HUES48 (cell line): ENCODE data around the gene LRRK1.

Experiments
- H3K27ac ChIP-seq: one replicate; pipeline ENCODE4 v1.7.0; 2013; ENCODE audit warnings: low read depth, low read length, inconsistent platforms
- H3K27me3 ChIP-seq: 2 replicates; pipeline ENCODE4 v1.6.1; 2013; ENCODE audit warnings: mild to moderate bottlenecking, low read length; ENCODE audit not compliant: control insufficient read depth, insufficient read depth
- H3K36me3 ChIP-seq: 2 replicates; pipeline ENCODE4 v1.6.1; 2013; ENCODE audit warnings: low read length; ENCODE audit not compliant: control insufficient read depth, insufficient read depth
- H3K4me1 ChIP-seq: 2 replicates; pipeline ENCODE4 v1.6.1; 2013; ENCODE audit warnings: mild to moderate bottlenecking, low read length; ENCODE audit not compliant: control insufficient read depth, insufficient read depth
- H3K4me3 ChIP-seq: 2 replicates; pipeline ENCODE4 v1.5.1; 2013; ENCODE audit warnings: mild to moderate bottlenecking, low read depth, low read length
- H3K9ac ChIP-seq: 2 replicates; pipeline ENCODE4 v1.6.1; 2013; ENCODE audit warnings: mild to moderate bottlenecking, low read depth, low read length, moderate library complexity
- H3K9me3 ChIP-seq: 2 replicates; pipeline ENCODE4 v1.6.1; 2013; ENCODE audit warnings: low read length; ENCODE audit not compliant: control insufficient read depth, insufficient read depth

LRRK1 gene

DNA sequence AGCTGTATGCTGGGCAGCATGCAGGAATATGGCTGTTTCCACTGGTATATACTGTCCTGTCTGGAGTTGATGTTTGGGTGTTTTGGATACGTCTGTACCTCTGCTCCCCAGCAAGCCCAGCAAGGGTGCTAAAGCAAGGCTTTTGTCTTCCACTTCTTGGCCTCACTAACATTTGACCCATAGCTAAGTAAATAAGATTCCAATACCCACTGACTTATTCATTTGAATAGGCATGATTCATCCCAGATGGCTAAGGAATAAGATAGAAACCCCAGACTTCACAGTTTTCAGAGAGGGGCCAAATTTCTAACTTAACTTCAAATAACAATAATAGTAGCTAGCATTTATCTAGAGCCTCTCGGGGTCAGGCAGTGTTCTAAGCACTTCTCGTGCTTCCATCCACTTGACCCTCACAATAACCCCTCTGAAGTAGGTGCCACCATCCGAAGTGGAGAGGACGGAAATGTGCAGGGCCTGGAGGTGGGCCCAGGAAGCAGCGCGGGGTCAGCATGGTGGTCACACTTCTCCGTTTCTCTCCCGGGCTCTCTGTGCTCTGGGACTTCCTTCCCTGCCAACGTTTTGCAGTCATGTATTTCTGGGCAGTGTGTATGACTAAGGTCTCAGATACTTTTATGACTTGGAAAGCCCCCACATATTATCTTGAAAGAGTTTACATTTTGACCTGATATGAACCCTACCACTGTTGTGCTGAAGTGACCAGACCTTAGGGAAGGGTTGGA lies 39.3 kb downstream of the LRRK1 start:
- no peak overlapping the region for H3K27ac ChIP-seq

GRCh38 chr15:100959066-100960050 lies 40.2 kb downstream of the LRRK1 start:
- no peak overlapping the region for H3K27ac ChIP-seq
- no peaks in the 10 kb centered on the region for H3K36me3 ChIP-seq
- H3K27me3 ChIP-seq = no peaks in the 10 kb centered on the region
- H3K4me1 ChIP-seq = no peaks in the 10 kb centered on the region
- no peak overlapping the region for H3K9ac ChIP-seq
- no peaks in the 10 kb centered on the region for H3K9me3 ChIP-seq
- no peak overlapping the region for H3K4me3 ChIP-seq

More for the DNA sequence above, 39.3 kb downstream of the LRRK1 start:
- Histone ChIP-seq H3K9ac (no peak overlapping the region), H3K9me3 (no peaks in the 10 kb centered on the region), H3K36me3 (no peaks in the 10 kb centered on the region), H3K4me3 (no peak overlapping the region), H3K27me3 (no peaks in the 10 kb centered on the region), H3K4me1 (no peaks in the 10 kb centered on the region)

GRCh38 chr15:100966997-100967396 lies 47.8 kb downstream of the LRRK1 start:
- H3K36me3 ChIP-seq = no peaks in the 10 kb centered on the region
- H3K9me3 ChIP-seq = no peaks in the 10 kb centered on the region
- peaks cover 8% of the 10 kb centered on the region for H3K27me3 ChIP-seq
- no peak overlapping the region for H3K4me3 ChIP-seq
- H3K4me1 ChIP-seq = no peaks in the 10 kb centered on the region
- no peak overlapping the region for H3K27ac ChIP-seq
- H3K9ac ChIP-seq = no peak overlapping the region

- no peaks in the 10 kb centered on the region for H3K9me3 ChIP-seq
- H3K4me3 ChIP-seq = no peak overlapping the region
- peaks cover 21% of the 10 kb centered on the region for H3K27me3 ChIP-seq
- H3K4me1 ChIP-seq = no peaks in the 10 kb centered on the region
- no peaks in the 10 kb centered on the region for H3K36me3 ChIP-seq
- no peak overlapping the region for H3K27ac ChIP-seq
- H3K9ac ChIP-seq = no peak overlapping the region
These were observed 49.2 kb downstream of the LRRK1 start for GRCh38 chr15:100968050-100968966.

DNA sequence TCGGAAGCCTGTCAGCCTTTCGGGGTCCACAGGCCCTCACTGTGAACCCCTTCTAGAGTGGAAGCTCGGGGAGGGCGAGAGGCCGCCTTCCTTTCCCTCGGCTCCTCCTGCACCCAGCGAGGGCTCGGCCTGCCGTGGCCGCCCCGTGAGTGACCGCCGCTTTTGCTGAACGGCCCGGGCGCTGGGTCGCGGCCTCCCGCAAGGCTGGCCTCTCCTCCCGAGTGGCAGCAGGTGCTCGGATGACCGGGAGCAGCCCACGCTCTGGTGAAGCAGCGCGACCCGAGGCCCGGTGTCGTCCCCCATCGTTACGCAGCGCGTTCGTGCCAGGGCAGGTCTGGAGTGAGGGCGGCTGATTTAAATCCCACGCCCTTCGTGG lies 53.8 kb downstream of the LRRK1 start:
- Histone ChIP-seq H3K9me3 (no peaks in the 10 kb centered on the region), H3K36me3 (no peaks in the 10 kb centered on the region), H3K4me3 (peak overlapping the region; percentile 63), H3K27ac (no peak overlapping the region), H3K9ac (no peak overlapping the region), H3K27me3 (peaks cover 51% of the 10 kb centered on the region), H3K4me1 (peaks cover 17% of the 10 kb centered on the region)

DNA sequence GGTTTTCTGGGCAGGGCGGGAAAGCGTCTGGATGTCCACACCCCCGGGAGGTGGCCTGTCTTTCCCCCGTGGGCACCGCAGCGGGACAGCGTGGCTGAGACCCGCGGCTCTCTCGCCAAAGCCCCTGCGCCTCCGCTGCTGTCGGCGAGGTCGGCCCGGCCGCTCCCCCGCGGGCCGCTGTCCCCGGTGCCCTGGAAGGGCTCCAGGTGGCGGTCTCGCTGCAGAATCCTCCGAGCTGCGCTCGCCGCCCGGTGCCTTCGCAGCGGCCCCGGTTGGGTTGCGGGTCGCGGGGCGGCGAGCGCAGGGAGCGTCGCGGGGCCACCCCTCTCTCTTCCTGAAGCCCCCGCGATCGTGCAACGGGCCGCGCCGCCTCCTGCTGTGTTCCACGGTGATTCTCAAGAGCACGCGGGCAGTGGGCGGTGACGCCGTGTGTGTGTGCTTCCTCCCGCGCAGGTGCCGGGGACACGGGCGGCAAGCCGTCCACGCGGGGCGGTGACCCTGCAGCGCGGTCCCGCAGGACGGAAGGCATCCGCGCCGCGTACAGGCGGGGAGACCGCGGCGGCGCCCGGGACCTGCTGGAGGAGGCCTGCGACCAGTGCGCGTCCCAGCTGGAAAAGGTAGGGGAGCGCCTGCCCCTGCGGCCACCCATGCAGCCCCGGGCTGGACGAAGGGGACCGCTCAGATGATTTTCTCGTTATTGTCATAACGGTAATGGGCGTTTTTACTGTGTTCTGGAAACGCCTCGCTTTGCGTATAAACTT lies 54.4 kb downstream of the LRRK1 start:
- H3K9ac ChIP-seq = no peak overlapping the region
- H3K4me3 ChIP-seq = peak overlapping the region; percentile 63
- no peak overlapping the region for H3K27ac ChIP-seq
- H3K4me1 ChIP-seq = peaks cover 17% of the 10 kb centered on the region
- H3K36me3 ChIP-seq = no peaks in the 10 kb centered on the region
- peaks cover 51% of the 10 kb centered on the region for H3K27me3 ChIP-seq
- H3K9me3 ChIP-seq = no peaks in the 10 kb centered on the region

GRCh38 chr15:100975043-100975442 lies 55.9 kb downstream of the LRRK1 start:
- Histone ChIP-seq H3K27me3 (peaks cover 51% of the 10 kb centered on the region), H3K27ac (no peak overlapping the region), H3K9ac (no peak overlapping the region), H3K9me3 (no peaks in the 10 kb centered on the region), H3K36me3 (no peaks in the 10 kb centered on the region), H3K4me1 (peaks cover 17% of the 10 kb centered on the region), H3K4me3 (no peak overlapping the region)

- no peak overlapping the region for H3K9ac ChIP-seq
- H3K27ac ChIP-seq = no peak overlapping the region
- H3K4me3 ChIP-seq = no peak overlapping the region
- H3K36me3 ChIP-seq = no peaks in the 10 kb centered on the region
- H3K4me1 ChIP-seq = peaks cover 2% of the 10 kb centered on the region; the same call in 1 of the 2 replicates
- H3K9me3 ChIP-seq = no peaks in the 10 kb centered on the region
- peaks cover 8% of the 10 kb centered on the region for H3K27me3 ChIP-seq
These were observed 61.4 kb downstream of the LRRK1 start for GRCh38 chr15:100980410-100981046.

- no peak overlapping the region for H3K4me3 ChIP-seq
- H3K27ac ChIP-seq = no peak overlapping the region
These were observed 61.9 kb downstream of the LRRK1 start for GRCh38 chr15:100981086-100981485.

More at GRCh38 chr15:100981086-100981485, 61.9 kb downstream of the LRRK1 start:
- Histone ChIP-seq H3K4me1 (peaks cover 2% of the 10 kb centered on the region; the same call in 1 of the 2 replicates), H3K9me3 (no peaks in the 10 kb centered on the region), H3K36me3 (no peaks in the 10 kb centered on the region), H3K9ac (no peak overlapping the region), H3K27me3 (peaks cover 2% of the 10 kb centered on the region)
